Hepatocyte (in vitro differentiated cells): Measurements from ENCODE around the gene ZNG1A.
"Not testable (repeated sequence)": the region's sequence is repeated elsewhere in the genome, so short reads cannot be mapped to it uniquely, and the experiment has no call there.

Experiments used
- CTCF ChIP-seq: fragments of 200-600 bp; sonication (generic); IDR thresholded peaks from 2 replicates; pipeline ENCODE4 v1.5.1; 2016; ENCODE audit warnings: antibody characterized with exemption, mild to moderate bottlenecking; ENCODE audit not compliant: poor library complexity
- EZH2 ChIP-seq: fragments of 200-600 bp; sonication (generic); IDR thresholded peaks from 2 replicates; pipeline ENCODE4 v1.6.1; 2016; ENCODE audit warnings: antibody characterized with exemption, mild to moderate bottlenecking, borderline replicate concordance

GRCh38 chr9:159871-160270, 19.0 kb downstream of the ZNG1A start:
- TF ChIP-seq CTCF, EZH2: not testable (repeated sequence)
